Measurements from ENCODE around the gene HPCA.

Gene HPCA

GRCh38 chr1:32907435-32907834 is 21.1 kb downstream of the HPCA start:
- H3K4me3 ChIP-seq (ENCODE audit: low read depth, low read length), result no peak overlapping the region
- TF ChIP-seq CTCF (IDR thresholded peaks at IDR 0.05; ENCODE audit: low read depth, low read length), result no peak
- H3K27me3 ChIP-seq, result peaks cover 2% of the 10 kb centered on the region
- no peaks in the 10 kb centered on the region for H3K4me1 ChIP-seq
- no peaks in the 10 kb centered on the region for H3K9me3 ChIP-seq
- no peaks in the 10 kb centered on the region for H3K36me3 ChIP-seq
- DNase-seq, result no peak

- TF ChIP-seq CTCF (IDR thresholded peaks at IDR 0.05; ENCODE audit: low read depth, low read length), result no peak
- H3K4me3 ChIP-seq (ENCODE audit: low read depth, low read length), result no peak overlapping the region
- H3K36me3 ChIP-seq, result no peaks in the 10 kb centered on the region
- H3K27me3 ChIP-seq, result no peaks in the 10 kb centered on the region
- H3K4me1 ChIP-seq, result no peaks in the 10 kb centered on the region
- H3K9me3 ChIP-seq, result no peaks in the 10 kb centered on the region
- DNase-seq, result no peak
Observed at GRCh38 chr1:32910319-32910718, 24.0 kb downstream of the HPCA start.

DNA sequence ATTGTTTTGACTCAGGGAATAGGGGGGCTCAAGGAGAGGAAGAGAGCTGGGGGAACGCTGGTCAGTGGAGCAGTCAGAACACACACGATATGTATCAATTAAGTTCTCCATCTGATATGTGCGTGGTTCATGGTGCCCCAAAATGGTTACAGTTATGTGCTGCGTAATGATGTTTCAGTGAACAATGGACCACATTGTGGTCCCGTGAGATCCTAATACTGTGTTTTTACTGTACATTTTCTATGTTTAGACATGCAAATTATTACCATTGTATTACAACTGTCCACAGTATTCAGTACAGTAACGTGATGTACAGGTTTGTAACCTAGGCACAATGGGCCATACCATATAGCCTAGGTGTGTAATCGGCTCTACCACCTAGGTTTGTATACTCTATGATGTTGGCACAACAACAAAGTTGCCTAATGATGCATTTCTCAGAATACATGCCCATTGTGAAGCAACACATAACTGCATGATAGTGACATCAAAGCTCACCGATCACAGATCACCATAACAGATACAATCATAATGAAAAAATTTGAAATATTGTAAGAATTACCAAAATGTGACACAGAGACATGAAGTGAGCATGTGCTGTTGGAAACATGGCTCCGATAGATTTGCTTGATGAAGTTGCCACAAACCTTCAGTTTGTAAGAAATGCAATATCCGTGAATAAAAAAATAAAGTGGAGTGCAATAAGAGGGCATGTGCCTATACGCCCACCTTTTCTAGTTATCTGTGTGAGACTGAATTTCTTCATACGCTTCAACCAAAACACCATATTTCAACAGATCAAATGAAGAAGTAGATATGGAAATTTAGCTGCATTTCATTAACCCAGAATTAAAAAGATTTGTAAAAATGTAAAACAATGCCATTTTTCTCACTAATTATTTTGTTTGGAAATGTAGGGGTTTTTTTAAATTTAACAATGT is 29.7 kb downstream of the HPCA start:
- TF ChIP-seq CTCF (IDR thresholded peaks at IDR 0.05; ENCODE audit: low read depth, low read length), result no peak
- Histone ChIP-seq H3K36me3 (no peaks in the 10 kb centered on the region), H3K4me1 (no peaks in the 10 kb centered on the region)

GRCh38 chr1:32917521-32917920 is 31.2 kb downstream of the HPCA start:
- no peak overlapping the region for H3K4me3 ChIP-seq (ENCODE audit: low read depth, low read length)
- no peaks in the 10 kb centered on the region for H3K4me1 ChIP-seq
- DNase-seq, result no peak
- no peaks in the 10 kb centered on the region for H3K36me3 ChIP-seq
- no peaks in the 10 kb centered on the region for H3K9me3 ChIP-seq
- H3K27me3 ChIP-seq, result no peaks in the 10 kb centered on the region
- TF ChIP-seq CTCF (IDR thresholded peaks at IDR 0.05; ENCODE audit: low read depth, low read length), result no peak

More for the DNA sequence above, 29.7 kb downstream of the HPCA start:
- Histone ChIP-seq H3K4me3 (ENCODE audit: low read depth, low read length) (no peak overlapping the region), H3K27me3 (no peaks in the 10 kb centered on the region), H3K9me3 (no peaks in the 10 kb centered on the region)
- no peak for DNase-seq

DNA sequence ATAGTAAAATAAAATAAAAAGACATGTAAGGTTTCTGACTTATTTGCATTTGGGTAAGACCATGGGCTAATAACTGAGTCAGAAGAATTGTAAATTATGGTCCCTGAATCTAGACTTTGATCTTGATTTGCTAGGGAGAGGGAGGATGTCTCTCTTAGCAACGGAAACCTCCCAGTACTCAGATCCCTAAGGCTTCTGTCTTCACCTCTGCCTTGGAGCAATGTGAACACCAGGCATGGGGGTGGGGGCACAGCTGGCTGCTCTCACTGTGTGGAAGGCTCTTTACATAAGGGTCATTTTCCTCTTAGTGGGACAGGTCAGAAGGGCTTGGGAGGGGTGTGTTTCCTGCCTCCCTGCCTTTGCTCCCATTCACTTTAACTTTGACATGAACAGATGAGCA is 31.9 kb downstream of the HPCA start:
- DNase-seq, result no peak
- Histone ChIP-seq H3K4me3 (ENCODE audit: low read depth, low read length) (no peak overlapping the region), H3K9me3 (no peaks in the 10 kb centered on the region), H3K27me3 (no peaks in the 10 kb centered on the region), H3K36me3 (no peaks in the 10 kb centered on the region), H3K4me1 (no peaks in the 10 kb centered on the region)
- TF ChIP-seq CTCF (IDR thresholded peaks at IDR 0.05; ENCODE audit: low read depth, low read length), result no peak
